Nephron progenitor cell (in vitro differentiated cells): Measurements from ENCODE around the gene TEKT2.

Experiments used
- DNase-seq: peaks from one replicate; pipeline ENCODE4 v3.0.0; 2021
- H3K27ac Mint-ChIP-seq: 2 replicates; pipeline ENCODE4 v1.8.0; 2021; ENCODE audit warnings: mild to moderate bottlenecking, moderate library complexity, mixed read lengths
- H3K27me3 Mint-ChIP-seq: 2 replicates; pipeline ENCODE4 v1.8.0; 2021; ENCODE audit warnings: mild to moderate bottlenecking, low read depth, mixed read lengths; ENCODE audit not compliant: poor library complexity
- H3K36me3 Mint-ChIP-seq: 2 replicates; pipeline ENCODE4 v1.8.0; 2021; ENCODE audit warnings: low read depth, mixed read lengths
- H3K4me1 Mint-ChIP-seq: 2 replicates; pipeline ENCODE4 v1.8.0; 2021; ENCODE audit warnings: mixed read lengths
- H3K4me3 Mint-ChIP-seq: 2 replicates; pipeline ENCODE4 v1.8.0; 2021; ENCODE audit warnings: mild to moderate bottlenecking, moderate library complexity, mixed read lengths
- H3K9me3 Mint-ChIP-seq: 2 replicates; pipeline ENCODE4 v1.8.0; 2021; ENCODE audit warnings: mild to moderate bottlenecking, moderate library complexity, mixed read lengths
- CTCF ChIP-seq: fragments of 200-600 bp; sonication (generic); IDR thresholded peaks from 2 replicates; pipeline ENCODE4 v1.5.0; 2021; ENCODE audit warnings: antibody characterized with exemption

TEKT2 gene

GRCh38 chr1:36083635-36084496 lies at the start of gene TEKT2:
TSS of gene TEKT2 (plus strand) at chr1:36084094. CDS start at chr1:36084922, 828 bp downstream.
- Mint-ChIP-seq H3K36me3 (no peaks in the 10 kb centered on the region), H3K27me3 (peaks cover 11% of the 10 kb centered on the region), H3K27ac (peak within 1 kb of the TSS; percentile 71), H3K9me3 (no peaks in the 10 kb centered on the region), H3K4me3 (peak within 1 kb of the TSS; percentile 80), H3K4me1 (peaks cover 13% of the 10 kb centered on the region)
- no peak for TF ChIP-seq CTCF
- DNase-seq: peak; percentile 86

GRCh38 chr1:36034692-36035091 lies 49.2 kb upstream of the TEKT2 start:
- Mint-ChIP-seq H3K27me3 (no peaks in the 10 kb centered on the region), H3K4me3 (no peak overlapping the region), H3K4me1 (no peaks in the 10 kb centered on the region), H3K36me3 (peaks cover 73% of the 10 kb centered on the region), H3K27ac (no peak overlapping the region), H3K9me3 (no peaks in the 10 kb centered on the region)
- no peak for DNase-seq
- TF ChIP-seq CTCF: no peak

- Mint-ChIP-seq H3K36me3 (peaks cover 72% of the 10 kb centered on the region), H3K9me3 (no peaks in the 10 kb centered on the region), H3K4me1 (no peaks in the 10 kb centered on the region), H3K27me3 (no peaks in the 10 kb centered on the region), H3K27ac (no peak overlapping the region), H3K4me3 (no peak overlapping the region)
- TF ChIP-seq CTCF: no peak
- no peak for DNase-seq
These were observed 48.7 kb upstream of the TEKT2 start for GRCh38 chr1:36035154-36035553.

- Mint-ChIP-seq H3K9me3 (no peaks in the 10 kb centered on the region), H3K4me3 (no peak overlapping the region), H3K27me3 (no peaks in the 10 kb centered on the region), H3K27ac (no peak overlapping the region), H3K4me1 (no peaks in the 10 kb centered on the region), H3K36me3 (peaks cover 59% of the 10 kb centered on the region)
- no peak for TF ChIP-seq CTCF
- DNase-seq: no peak
These were observed 43.7 kb upstream of the TEKT2 start for GRCh38 chr1:36040238-36040637.

- H3K4me1 Mint-ChIP-seq: no peaks in the 10 kb centered on the region
- no peak overlapping the region for H3K4me3 Mint-ChIP-seq
- DNase-seq: no peak
- peaks cover 2% of the 10 kb centered on the region for H3K27me3 Mint-ChIP-seq
- H3K9me3 Mint-ChIP-seq: peaks cover 16% of the 10 kb centered on the region
- TF ChIP-seq CTCF: no peak
- H3K27ac Mint-ChIP-seq: no peak overlapping the region
- H3K36me3 Mint-ChIP-seq: peaks cover 59% of the 10 kb centered on the region
These were observed 32.1 kb upstream of the TEKT2 start for GRCh38 chr1:36051821-36052220.

- H3K36me3 Mint-ChIP-seq: peaks cover 37% of the 10 kb centered on the region
- no peak for TF ChIP-seq CTCF
- no peak for DNase-seq
- no peaks in the 10 kb centered on the region for H3K4me1 Mint-ChIP-seq
- H3K27me3 Mint-ChIP-seq: peaks cover under 1% of the 10 kb centered on the region
- H3K9me3 Mint-ChIP-seq: no peaks in the 10 kb centered on the region
- H3K4me3 Mint-ChIP-seq: no peak overlapping the region
- no peak overlapping the region for H3K27ac Mint-ChIP-seq
These were observed 29.9 kb upstream of the TEKT2 start for GRCh38 chr1:36053978-36054377.
